HG03135 (cell line): Measurements from ENCODE around the gene GAS2L2.
"Not testable (repeated sequence)": the region's sequence is repeated elsewhere in the genome, so short reads cannot be mapped to it uniquely, and the experiment has no call there.

Experiments used
- ATAC-seq: cut with Tn5 transposase; IDR thresholded peaks from one replicate; pipeline ENCODE4 v1.9.1; 2021; ENCODE audit warnings: mild to moderate bottlenecking, moderate library complexity; ENCODE audit not compliant: unreplicated experiment

GAS2L2 gene

GRCh38 chr17:35773679-35774425 lies 20.8 kb upstream of the GAS2L2 start:
- no peak for ATAC-seq

- no peak for ATAC-seq
Observed at GRCh38 chr17:35773129-35773528, 20.1 kb upstream of the GAS2L2 start.

GRCh38 chr17:35769895-35770486 lies 17.0 kb upstream of the GAS2L2 start:
- ATAC-seq, result no peak

- no peak for ATAC-seq
Observed at GRCh38 chr17:35768797-35769196, 15.8 kb upstream of the GAS2L2 start.

- no peak for ATAC-seq
Observed at GRCh38 chr17:35766903-35767510, 14.0 kb upstream of the GAS2L2 start.

- ATAC-seq, result no peak
Observed at GRCh38 chr17:35766489-35766877, 13.4 kb upstream of the GAS2L2 start.

- no peak for ATAC-seq
Observed at GRCh38 chr17:35765756-35766488, 12.9 kb upstream of the GAS2L2 start.

- ATAC-seq, result no peak
Observed at GRCh38 chr17:35765086-35765710, 12.2 kb upstream of the GAS2L2 start.

- peak; percentile 85 for ATAC-seq
Observed at GRCh38 chr17:35764123-35764991, 11.3 kb upstream of the GAS2L2 start.

GRCh38 chr17:35763767-35764122 lies 10.7 kb upstream of the GAS2L2 start:
- no peak for ATAC-seq

GRCh38 chr17:35761601-35762000 lies 8.6 kb upstream of the GAS2L2 start:
- ATAC-seq, result no peak

- no peak for ATAC-seq
Observed at GRCh38 chr17:35760587-35760986, 7.5 kb upstream of the GAS2L2 start, which contains the start of gene C17orf50. TSS of gene C17orf50 (plus strand) at chr17:35760887. CDS start at chr17:35760942, 55 bp downstream.

- no peak for ATAC-seq
Observed at GRCh38 chr17:35757243-35757642, 4.2 kb upstream of the GAS2L2 start.

GRCh38 chr17:35752471-35752870 lies 568 bp downstream of the GAS2L2 start:
- ATAC-seq, result no peak

GRCh38 chr17:35751541-35751940 lies 1.5 kb downstream of the GAS2L2 start:
- not testable (repeated sequence) for ATAC-seq

- ATAC-seq, result no peak
Observed at GRCh38 chr17:35750526-35751395, 2.3 kb downstream of the GAS2L2 start.

GRCh38 chr17:35749560-35750412 lies 3.3 kb downstream of the GAS2L2 start:
- no peak for ATAC-seq

- ATAC-seq, result no peak
Observed at GRCh38 chr17:35748979-35749378, 4.1 kb downstream of the GAS2L2 start.
